Measurements from ENCODE around the gene WBP2. TPM values are rescaled to one million over a fixed set of nuclear protein-coding genes. Genes with fewer than 3 reads are reported as not detected.

WBP2 gene
- total and polyA plus RNA-seq, 2 of the 13 experiments (the other 11 are each of a cell fraction or from before 2014, with no cell fraction given): 29.2 to 29.5 TPM

GRCh38 chr17:75845058-75845711 is 9.9 kb downstream of the WBP2 start (continued):
- TF ChIP-seq CREBL2 (CRISPR knock-in tag; IDR thresholded peaks at IDR 0.05; ENCODE audit: borderline replicate concordance): 0 out of 2 replicates have a peak, but pooled peaks have one; percentile 48
- peak; percentile 91 for TF ChIP-seq CBX1 (IDR thresholded peaks at IDR 0.05; ENCODE audit: low read depth)
- no peak for TF ChIP-seq ATM (IDR thresholded peaks at IDR 0.05; ENCODE audit: borderline replicate concordance)
- TF ChIP-seq FOXP1 (IDR thresholded peaks at IDR 0.05): no peak
- TF ChIP-seq FOXP1 (CRISPR knock-in tag; IDR thresholded peaks at IDR 0.05): 0 out of 2 replicates have a peak, but pooled peaks have one; percentile 4
- TF ChIP-seq EED (CRISPR knock-in tag; IDR thresholded peaks at IDR 0.05): no peak; the same call in 1 of the 2 replicates
- no peak for TF ChIP-seq LRRFIP1 (CRISPR knock-in tag; conservative IDR thresholded peaks at IDR 0.05)
- TF ChIP-seq, protein P1, sequence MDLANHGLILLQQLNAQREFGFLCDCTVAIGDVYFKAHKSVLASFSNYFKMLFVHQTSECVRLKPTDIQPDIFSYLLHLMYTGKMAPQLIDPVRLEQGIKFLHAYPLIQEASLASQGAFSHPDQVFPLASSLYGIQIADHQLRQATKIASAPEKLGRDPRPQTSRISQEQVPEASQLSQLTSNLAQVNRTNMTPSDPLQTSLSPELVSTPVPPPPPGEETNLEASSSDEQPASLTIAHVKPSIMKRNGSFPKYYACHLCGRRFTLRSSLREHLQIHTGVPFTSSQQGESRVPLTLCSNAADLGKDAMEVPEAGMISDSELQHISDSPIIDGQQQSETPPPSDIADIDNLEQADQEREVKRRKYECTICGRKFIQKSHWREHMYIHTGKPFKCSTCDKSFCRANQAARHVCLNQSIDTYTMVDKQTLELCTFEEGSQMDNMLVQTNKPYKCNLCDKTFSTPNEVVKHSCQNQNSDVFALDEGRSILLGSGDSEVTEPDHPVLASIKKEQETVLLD (CRISPR knock-in tag; IDR thresholded peaks at IDR 0.05; ENCODE audit: low read depth): no peak; the same call in 1 of the 2 replicates
- TF ChIP-seq MYC (CRISPR knock-in tag; IDR thresholded peaks at IDR 0.05; ENCODE audit: borderline replicate concordance): 0 out of 2 replicates have a peak, but pooled peaks have one; percentile 58
- TF ChIP-seq, protein P2, sequence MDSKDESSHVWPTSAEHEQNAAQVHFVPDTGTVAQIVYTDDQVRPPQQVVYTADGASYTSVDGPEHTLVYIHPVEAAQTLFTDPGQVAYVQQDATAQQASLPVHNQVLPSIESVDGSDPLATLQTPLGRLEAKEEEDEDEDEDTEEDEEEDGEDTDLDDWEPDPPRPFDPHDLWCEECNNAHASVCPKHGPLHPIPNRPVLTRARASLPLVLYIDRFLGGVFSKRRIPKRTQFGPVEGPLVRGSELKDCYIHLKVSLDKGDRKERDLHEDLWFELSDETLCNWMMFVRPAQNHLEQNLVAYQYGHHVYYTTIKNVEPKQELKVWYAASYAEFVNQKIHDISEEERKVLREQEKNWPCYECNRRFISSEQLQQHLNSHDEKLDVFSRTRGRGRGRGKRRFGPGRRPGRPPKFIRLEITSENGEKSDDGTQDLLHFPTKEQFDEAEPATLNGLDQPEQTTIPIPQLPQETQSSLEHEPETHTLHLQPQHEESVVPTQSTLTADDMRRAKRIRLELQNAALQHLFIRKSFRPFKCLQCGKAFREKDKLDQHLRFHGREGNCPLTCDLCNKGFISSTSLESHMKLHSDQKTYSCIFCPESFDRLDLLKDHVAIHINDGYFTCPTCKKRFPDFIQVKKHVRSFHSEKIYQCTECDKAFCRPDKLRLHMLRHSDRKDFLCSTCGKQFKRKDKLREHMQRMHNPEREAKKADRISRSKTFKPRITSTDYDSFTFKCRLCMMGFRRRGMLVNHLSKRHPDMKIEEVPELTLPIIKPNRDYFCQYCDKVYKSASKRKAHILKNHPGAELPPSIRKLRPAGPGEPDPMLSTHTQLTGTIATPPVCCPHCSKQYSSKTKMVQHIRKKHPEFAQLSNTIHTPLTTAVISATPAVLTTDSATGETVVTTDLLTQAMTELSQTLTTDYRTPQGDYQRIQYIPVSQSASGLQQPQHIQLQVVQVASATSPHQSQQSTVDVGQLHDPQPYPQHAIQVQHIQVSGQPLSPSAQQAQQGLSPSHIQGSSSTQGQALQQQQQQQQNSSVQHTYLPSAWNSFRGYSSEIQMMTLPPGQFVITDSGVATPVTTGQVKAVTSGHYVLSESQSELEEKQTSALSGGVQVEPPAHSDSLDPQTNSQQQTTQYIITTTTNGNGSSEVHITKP (CRISPR knock-in tag; IDR thresholded peaks at IDR 0.05; ENCODE audit: low read depth): peak; percentile 78; the same call in 1 of the 2 replicates
- TF ChIP-seq, protein P3, sequence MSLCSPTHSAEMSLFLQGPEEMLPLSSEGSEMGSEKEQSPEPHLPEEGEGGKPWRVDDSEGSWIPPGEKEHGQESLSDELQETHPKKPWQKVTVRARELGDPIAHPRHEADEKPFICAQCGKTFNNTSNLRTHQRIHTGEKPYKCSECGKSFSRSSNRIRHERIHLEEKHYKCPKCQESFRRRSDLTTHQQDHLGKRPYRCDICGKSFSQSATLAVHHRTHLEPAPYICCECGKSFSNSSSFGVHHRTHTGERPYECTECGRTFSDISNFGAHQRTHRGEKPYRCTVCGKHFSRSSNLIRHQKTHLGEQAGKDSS (CRISPR knock-in tag; IDR thresholded peaks at IDR 0.05; ENCODE audit: borderline replicate concordance, low read depth): peak; percentile 86; the same call in 1 of the 2 replicates
- peak; percentile 90 for TF ChIP-seq RBM22 (optimal IDR thresholded peaks at IDR 0.05; ENCODE audit: low read length)
- TF ChIP-seq NFYC (CRISPR knock-in tag; IDR thresholded peaks at IDR 0.05): no peak; the same call in 1 of the 2 replicates
- TF ChIP-seq, protein P4, sequence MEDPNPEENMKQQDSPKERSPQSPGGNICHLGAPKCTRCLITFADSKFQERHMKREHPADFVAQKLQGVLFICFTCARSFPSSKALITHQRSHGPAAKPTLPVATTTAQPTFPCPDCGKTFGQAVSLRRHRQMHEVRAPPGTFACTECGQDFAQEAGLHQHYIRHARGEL (CRISPR knock-in tag; IDR thresholded peaks at IDR 0.05): no peak
- no peak for TF ChIP-seq SMAD9 (CRISPR knock-in tag; IDR thresholded peaks at IDR 0.05)
- 0 out of 2 replicates have a peak, but pooled peaks have one; percentile 21 for TF ChIP-seq ZBTB43 (CRISPR knock-in tag; conservative IDR thresholded peaks at IDR 0.05)
- no peak for TF ChIP-seq DR1 (CRISPR knock-in tag; IDR thresholded peaks at IDR 0.05)
- no peak for TF ChIP-seq GPN1 (CRISPR knock-in tag; IDR thresholded peaks at IDR 0.05; ENCODE audit: borderline replicate concordance)
- no peak for TF ChIP-seq ZNF720 (CRISPR knock-in tag; IDR thresholded peaks at IDR 0.05)

Data from HepG2 (cell line).